ENCODE measurements around the gene AHSP.
"Not testable (repeated sequence)": the region's sequence is repeated elsewhere in the genome, so short reads cannot be mapped to it uniquely, and the experiment has no call there.

Gene AHSP, protein sequence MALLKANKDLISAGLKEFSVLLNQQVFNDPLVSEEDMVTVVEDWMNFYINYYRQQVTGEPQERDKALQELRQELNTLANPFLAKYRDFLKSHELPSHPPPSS

GRCh38 chr16:31527734-31528274 lies at the start of gene AHSP:
Gene AHSP (plus strand): TSS chr16:31527900. CDS start chr16:31528140, 240 bp downstream.
- no peak for DNase-seq

- no peak for DNase-seq
Observed at GRCh38 chr16:31478956-31479355, 48.7 kb upstream of the AHSP start.

DNA sequence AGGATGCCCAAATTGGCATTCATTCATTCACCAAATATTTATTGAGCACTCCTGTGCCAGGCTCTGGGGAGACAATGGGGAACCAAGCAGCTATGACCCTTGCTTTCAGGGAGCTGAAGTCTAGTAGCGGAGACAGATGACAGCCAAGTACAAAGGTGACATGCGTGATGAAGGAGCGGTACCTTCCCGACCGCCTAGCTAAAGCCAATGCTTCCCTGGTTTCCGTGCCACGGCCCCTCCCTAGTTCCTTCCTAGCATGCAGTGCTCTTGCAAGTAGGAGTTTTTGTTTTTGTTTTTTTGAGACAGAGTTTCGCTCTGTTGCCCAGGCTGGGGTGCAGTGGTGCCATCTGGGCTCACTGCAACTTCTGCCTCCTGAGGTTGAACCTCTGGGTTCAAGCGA lies 47.9 kb upstream of the AHSP start:
- DNase-seq, result no peak

GRCh38 chr16:31480851-31481536 lies 46.7 kb upstream of the AHSP start:
- DNase-seq, result no peak

GRCh38 chr16:31483081-31483480 lies 44.6 kb upstream of the AHSP start, which contains the start of gene SLC5A2:
Gene SLC5A2 (plus strand): TSS chr16:31483123. CDS start chr16:31483137, 14 bp downstream.
- DNase-seq, result no peak

DNA sequence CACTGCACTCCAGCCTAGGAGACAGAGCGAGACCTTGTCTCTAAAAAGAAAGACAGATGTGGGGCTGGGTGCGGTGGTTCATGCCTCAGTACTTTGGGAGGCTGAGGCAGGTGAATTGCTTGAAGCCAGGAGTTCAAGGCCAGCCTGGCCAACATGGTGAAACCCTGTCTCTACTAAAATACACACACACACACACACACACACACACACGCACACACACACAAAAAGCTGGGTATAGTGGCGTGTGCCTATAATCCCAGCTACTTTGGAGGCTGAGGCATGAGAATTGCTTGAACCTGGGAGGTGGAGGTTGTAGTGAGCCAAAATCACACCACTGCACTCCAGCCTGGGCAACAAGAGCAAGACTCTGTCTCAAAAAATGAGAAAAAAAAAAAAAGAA lies 43.7 kb upstream of the AHSP start:
- DNase-seq, result not testable (repeated sequence)

GRCh38 chr16:31484491-31485171 lies 43.1 kb upstream of the AHSP start:
- DNase-seq, result no peak

DNA sequence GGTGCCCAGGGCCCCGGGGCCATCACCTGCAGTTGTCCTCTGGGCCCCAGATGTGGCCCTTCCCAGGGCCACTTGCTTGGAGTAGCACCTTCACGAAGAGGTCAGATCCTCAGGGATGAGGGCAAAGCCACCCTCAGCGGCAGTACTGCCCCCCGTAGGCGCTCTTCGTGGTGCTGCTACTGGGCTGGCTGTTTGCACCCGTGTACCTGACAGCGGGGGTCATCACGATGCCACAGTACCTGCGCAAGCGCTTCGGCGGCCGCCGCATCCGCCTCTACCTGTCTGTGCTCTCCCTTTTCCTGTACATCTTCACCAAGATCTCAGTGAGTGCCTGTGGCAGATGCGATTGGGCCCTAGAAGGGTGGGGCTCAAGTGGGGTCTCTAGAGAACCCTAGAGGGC lies 42.1 kb upstream of the AHSP start:
- DNase-seq, result no peak

DNA sequence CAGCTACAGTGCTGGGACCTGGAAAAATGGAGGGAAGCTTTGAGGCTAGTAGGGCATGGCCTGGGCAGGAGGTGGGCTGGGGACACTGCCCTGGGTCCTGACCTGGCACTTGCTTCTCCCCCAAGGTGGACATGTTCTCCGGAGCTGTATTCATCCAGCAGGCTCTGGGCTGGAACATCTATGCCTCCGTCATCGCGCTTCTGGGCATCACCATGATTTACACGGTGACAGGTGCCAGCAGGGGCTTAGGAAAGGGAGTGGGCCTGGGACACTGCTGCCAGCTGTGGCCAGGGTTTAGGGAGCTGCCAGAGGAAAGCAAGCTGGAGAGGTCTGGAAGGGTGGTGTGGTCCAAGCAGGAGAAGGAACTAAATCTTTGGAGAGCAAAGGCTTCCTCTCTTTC lies 41.7 kb upstream of the AHSP start:
- DNase-seq, result no peak

- DNase-seq, result no peak
Observed at GRCh38 chr16:31487071-31487719, 40.5 kb upstream of the AHSP start.

DNA sequence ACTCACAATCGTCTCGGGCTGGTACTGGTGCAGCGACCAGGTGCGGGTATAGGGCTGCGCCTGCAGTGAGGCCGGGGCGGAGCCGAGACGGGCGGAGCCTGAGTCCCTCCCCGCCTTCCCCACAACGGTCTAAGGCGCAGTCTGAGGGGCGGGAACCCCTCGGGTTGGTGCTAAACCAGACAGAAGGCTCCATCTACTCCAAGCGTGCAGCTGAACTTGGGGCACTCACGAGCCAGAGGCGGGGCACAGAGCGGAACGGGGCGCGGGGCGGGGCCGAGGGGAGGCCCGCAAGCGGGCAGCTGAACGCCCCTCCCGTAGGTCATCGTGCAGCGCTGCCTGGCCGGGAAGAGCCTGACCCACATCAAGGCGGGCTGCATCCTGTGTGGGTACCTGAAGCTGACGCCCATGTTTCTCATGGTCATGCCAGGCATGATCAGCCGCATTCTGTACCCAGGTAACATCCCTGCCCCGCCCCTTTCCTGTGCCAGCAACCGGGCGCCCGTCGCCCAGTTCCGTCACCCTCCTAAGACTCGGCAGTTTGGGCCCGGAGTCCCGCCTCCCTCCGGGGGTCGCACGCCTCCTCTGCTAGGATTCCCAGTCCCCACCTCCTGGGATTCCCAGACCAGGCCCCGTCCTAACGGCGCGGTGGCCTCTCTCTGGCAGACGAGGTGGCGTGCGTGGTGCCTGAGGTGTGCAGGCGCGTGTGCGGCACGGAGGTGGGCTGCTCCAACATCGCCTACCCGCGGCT lies 39.8 kb upstream of the AHSP start:
- DNase-seq, result no peak

DNA sequence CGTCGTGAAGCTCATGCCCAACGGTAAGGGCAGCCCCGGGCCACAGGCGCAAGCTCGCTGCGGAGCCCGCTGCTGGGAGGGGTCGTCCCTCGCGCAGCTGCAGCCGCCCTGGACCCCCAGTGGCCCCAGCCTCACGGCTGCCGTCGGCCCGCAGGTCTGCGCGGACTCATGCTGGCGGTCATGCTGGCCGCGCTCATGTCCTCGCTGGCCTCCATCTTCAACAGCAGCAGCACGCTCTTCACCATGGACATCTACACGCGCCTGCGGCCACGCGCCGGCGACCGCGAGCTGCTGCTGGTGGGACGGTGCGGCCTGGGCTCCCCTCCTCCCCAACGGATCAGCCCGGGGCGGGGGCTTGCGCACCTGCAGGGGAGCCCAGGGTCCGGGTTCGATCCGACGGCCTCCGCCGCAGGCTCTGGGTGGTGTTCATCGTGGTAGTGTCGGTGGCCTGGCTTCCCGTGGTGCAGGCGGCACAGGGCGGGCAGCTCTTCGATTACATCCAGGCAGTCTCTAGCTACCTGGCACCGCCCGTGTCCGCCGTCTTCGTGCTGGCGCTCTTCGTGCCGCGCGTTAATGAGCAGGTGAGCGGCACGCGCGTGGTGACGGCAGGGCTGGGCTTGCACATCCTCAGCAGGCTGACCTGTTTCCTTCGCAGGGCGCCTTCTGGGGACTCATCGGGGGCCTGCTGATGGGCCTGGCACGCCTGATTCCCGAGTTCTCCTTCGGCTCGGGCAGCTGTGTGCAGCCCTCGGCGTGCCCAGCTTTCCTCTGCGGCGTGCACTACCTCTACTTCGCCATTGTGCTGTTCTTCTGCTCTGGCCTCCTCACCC lies 39.0 kb upstream of the AHSP start:
- no peak for DNase-seq

GRCh38 chr16:31489298-31489564 lies 38.5 kb upstream of the AHSP start:
- no peak for DNase-seq

- no peak for DNase-seq
Observed at GRCh38 chr16:31489616-31490584, 37.8 kb upstream of the AHSP start.

GRCh38 chr16:31491778-31492418 lies 35.8 kb upstream of the AHSP start:
- no peak for DNase-seq

DNA sequence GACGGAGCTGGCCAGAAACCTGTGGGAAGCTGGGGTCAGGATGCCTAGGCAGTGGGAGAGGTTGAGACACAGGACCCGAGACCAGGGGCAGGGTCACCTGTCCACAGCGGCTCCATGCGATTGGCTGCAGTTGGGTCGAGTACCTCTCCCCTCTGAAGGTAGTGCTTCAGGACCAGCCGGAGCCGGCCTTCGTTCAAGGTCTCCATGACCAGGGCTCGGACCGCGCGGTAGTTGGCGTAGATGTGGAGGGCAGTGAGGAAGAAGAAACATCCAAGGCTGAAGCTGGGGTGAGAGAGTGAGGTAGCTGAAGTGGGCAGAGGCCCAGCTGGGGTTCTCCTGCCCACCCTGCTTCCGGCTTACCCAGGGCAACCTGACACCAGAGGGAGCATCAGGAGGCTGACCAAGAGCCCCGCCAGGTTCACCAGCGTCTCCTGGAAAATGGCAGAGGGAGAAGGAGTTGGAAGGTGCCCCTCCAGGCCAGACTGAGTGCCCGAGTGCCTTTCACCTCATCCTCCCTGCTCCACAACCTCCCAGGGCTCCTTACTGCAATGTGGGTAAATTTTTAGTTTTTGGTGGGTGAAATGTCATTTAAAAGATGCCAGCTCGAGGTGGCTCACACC lies 34.1 kb upstream of the AHSP start:
- no peak for DNase-seq

DNA sequence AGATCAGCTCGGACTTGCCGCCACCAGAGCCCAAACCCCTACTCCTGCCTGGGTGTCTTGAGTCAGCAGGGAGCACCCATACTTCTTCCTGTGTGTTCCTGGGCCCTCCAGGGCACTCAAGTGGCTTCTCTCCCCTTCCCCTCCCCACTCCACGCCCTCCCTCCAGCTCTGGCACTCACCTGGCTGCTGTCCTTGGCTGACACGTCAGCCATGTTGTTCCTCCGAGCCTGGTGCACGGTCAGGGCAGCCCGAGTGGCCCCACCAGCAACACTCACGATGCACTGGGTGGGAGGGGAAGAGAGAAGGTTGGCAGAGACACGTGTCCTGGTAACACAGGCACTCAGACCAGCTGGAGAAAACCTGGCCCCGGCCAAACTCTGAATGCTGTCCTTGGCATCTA lies 31.0 kb upstream of the AHSP start:
- no peak for DNase-seq

GRCh38 chr16:31498493-31498892 lies 29.2 kb upstream of the AHSP start:
- DNase-seq, result no peak

- no peak for DNase-seq
Observed at GRCh38 chr16:31499928-31500327, 27.8 kb upstream of the AHSP start.

Data from NCI-H446 treated with DMSO at 0.1 percent for 48 hours (cell line).